Tibial nerve (tissue), 4 donors: ENCODE data around the gene KRTAP19-4.

Experiments used
- EP300 ChIP-seq, 2 donors: sonication (generic); formaldehyde crosslinking; IDR thresholded peaks; one replicate each; pipeline ENCODE4 v1.6.1; 2017; ENCODE audit warnings: antibody characterized with exemption in 2 of 2, mild to moderate bottlenecking in 1 of 2
- POLR2A ChIP-seq, 2 donors: fragments of 450-650 bp; IDR thresholded peaks; one replicate each; pipeline ENCODE4 v1.6.1; 2017; ENCODE audit warnings: antibody characterized with exemption in 2 of 2, mild to moderate bottlenecking in 2 of 2, moderate library complexity in 2 of 2
- TF ChIP-seq, protein P1 (sequence below), 5 experiments: fragments of 200-600 bp in 3 of 5; fragments of 450-650 bp in 2 of 5; sonication (generic) in 3 of 5; IDR thresholded peaks; one replicate each; pipeline ENCODE4 v1.5.1; 2016 to 2019; ENCODE audit warnings: antibody characterized with exemption in 5 of 5, mild to moderate bottlenecking in 3 of 5, moderate library complexity in 2 of 5

DNA sequence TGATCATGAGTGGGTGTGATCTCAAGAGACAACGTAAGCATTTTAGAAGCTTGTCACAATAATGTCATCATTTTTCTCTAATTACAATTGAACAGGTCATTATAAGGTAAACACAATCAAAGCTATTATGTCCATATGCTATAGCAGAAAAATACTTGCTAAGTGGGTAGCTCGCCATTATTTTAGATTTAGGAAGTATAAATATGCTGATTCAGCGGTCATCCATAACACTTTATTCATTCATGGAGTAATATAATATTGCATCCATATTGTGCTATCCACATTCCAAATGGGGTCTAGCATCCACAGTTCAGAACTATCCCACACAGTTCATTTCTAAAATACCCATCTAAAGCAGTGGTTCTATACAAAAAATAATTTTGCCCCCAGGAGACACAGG, 48.5 kb downstream of the KRTAP19-4 start:
- TF ChIP-seq, protein P1, sequence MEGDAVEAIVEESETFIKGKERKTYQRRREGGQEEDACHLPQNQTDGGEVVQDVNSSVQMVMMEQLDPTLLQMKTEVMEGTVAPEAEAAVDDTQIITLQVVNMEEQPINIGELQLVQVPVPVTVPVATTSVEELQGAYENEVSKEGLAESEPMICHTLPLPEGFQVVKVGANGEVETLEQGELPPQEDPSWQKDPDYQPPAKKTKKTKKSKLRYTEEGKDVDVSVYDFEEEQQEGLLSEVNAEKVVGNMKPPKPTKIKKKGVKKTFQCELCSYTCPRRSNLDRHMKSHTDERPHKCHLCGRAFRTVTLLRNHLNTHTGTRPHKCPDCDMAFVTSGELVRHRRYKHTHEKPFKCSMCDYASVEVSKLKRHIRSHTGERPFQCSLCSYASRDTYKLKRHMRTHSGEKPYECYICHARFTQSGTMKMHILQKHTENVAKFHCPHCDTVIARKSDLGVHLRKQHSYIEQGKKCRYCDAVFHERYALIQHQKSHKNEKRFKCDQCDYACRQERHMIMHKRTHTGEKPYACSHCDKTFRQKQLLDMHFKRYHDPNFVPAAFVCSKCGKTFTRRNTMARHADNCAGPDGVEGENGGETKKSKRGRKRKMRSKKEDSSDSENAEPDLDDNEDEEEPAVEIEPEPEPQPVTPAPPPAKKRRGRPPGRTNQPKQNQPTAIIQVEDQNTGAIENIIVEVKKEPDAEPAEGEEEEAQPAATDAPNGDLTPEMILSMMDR (IDR thresholded peaks at IDR 0.05) = no peak
- TF ChIP-seq POLR2A (IDR thresholded peaks at IDR 0.05) (no peak), EP300 (IDR thresholded peaks at IDR 0.05) (no peak)
